HG03039 (cell line): ENCODE results near the gene TBX2.

Source experiments
- ATAC-seq: cut with Tn5 transposase; IDR thresholded peaks from one replicate; pipeline ENCODE4 v1.9.1; 2021; ENCODE audit warnings: mild to moderate bottlenecking, moderate library complexity; ENCODE audit not compliant: unreplicated experiment

The TBX2 gene

GRCh38 chr17:61452301-61453290 lies 53.0 kb downstream of the TBX2 start, which contains the start of gene TBX4:
Gene TBX4 (plus strand): TSS chr17:61452422. CDS start chr17:61456491, 4,069 bp downstream.
- ATAC-seq: no peak

DNA sequence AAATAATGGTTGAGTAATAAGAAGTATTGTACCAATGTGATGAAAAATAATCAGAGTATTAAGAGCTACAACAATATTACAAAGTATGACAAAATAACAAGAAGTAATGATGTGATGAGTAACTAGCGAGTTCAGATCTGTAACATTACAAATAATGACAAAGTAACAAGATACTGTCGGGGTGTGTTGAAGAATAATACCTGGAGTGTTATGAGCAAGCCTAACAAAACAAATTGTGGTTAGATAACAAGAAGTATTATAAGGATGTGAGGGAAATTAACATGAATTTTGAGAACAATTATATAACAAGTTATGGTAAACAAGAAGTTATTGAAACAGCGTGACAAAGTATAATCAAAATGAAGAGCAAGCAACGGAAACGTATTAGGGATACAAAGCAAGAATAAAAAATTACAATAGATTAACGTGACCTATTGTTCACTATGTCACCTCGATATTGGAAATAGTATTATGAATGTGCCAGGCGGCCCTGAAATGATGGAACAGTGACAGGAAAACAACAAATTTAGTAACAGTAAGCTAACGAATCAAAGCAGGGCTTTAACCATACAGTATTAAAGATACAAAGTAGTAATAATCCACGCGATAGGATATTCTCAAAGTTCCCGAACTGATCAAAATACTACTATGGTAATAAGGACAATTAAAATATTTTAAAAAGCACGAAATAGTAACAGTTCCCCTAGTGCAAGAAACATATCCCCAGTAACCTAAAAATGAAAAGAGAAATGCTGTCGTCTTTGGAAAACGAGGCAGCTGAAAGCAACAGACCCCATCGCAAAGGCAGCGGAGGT lies 54.1 kb downstream of the TBX2 start:
- no peak for ATAC-seq

GRCh38 chr17:61454381-61455323 lies 55.0 kb downstream of the TBX2 start:
- no peak for ATAC-seq

DNA sequence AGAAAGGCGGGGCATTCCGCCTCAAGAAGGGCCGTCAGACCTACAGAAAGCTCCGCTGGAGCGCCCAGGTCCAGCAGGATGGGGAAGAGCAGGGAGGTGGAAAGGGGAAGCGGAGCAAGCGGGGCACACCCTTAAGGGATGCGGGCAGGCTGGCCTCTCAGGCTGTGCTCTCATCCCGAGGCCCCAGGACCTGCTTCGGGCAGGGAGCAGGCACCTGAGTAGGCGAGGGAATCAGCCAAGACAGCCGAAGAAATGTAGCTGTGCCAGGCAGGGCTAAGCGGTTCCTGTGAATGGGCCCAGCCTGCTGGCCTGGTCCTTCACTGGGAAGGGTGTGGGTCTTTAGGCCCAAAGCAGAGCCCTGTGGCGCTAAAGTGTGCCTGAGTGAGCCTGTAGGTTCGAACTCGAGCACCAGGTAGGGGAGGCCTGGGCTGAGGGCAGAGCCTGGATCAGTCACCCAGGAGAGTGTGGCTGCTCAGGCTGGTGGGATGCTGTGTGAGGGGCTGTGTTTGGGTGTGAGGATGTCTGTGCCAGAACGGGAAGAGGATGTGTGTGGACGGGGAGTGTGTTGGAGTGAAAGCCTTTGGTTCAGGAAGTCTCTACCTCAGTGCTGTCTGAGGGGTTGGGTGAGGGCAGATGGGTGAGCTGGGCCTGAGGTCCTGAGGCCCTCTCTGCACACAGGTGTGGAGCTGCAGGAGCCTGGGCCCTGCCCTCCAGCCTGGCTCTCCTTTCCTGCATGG lies 55.8 kb downstream of the TBX2 start:
- no peak for ATAC-seq

DNA sequence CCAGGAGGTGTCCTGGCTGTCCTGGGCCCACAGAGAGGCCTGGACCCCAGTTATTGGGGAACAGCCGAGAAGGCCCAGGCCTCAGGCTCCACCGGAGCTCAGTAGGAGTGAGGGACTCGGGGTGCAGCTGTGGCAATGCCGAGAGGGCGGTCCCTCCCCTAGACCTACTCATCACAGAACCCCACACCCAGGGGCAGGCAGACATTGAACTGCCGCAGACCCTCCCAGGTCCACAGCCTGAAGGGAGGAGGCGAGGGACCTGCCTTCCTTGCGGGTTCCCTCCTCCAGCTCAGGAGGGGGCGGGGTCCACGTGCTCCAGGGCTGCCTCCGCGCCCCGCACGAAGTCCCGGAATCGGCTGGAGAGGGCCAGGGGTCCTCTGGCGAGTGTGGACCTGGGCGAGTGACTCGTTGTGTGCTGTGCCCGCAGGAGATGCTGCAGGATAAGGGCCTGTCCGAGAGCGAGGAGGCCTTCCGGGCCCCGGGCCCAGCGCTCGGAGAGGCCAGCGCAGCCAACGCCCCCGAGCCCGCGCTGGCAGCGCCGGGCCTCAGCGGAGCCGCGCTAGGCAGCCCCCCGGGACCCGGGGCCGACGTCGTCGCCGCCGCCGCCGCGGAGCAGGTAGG lies 56.5 kb downstream of the TBX2 start:
- ATAC-seq: no peak

DNA sequence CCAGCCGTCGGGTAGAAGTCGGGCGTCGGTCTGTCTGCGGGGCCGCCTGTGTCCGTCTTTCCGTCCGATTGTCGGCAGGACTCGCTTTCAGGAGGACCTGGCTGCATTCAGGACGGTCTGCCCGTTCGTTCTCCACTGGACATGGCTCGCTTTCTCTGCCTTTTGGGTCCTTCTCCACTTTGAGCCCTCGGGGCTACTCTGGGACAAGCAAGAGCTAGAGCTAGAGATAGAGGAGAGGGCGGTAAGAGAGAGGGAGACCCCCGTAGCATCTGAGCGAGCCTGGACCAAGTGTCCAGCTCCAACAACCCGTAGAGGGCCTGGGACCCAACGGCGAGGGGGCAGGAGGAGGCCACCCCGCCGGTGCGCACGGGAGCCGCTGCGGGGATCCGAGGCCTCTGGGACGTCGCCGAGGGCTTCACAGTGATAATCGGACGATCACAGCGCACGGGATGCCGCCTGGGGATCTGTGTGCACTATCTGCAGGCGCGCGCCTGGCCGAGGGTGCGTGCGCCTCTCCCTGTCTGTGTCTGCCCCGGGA lies 57.1 kb downstream of the TBX2 start:
- no peak for ATAC-seq

DNA sequence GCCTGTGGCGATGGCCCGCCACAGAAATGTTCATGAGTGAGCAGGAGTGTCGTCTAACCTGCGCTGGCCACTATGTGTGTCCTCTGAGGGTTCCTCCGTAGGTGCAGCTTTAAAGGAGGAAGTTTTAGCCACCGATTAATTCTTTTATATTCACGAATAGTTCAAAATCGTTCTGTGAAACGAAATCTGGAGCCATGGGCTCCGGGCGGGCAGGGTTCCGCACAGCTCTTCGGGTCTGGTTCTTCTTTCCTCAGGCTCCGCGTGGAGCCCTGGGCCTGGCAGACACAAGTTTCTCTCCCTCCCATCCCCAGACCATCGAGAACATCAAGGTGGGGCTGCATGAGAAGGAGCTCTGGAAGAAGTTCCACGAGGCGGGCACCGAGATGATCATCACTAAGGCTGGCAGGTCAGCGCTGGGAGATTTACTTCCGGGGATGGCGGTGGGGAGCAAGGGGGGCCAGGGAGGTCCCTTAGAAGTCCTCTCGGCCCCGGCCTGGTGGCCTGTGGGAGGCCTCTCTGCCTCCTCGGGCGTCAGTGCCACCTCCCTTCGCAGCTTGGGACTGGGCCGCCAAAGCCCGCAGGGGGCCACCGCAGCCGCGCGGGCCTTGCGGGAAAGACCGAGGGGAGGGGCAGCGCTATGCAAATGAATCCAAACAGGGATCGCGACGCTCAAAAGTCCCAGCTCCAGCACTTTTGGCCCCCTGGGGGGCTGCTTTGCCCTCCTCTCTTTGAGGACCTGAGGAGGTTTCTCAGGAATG lies 57.8 kb downstream of the TBX2 start:
- ATAC-seq: no peak

- ATAC-seq: no peak
Observed at GRCh38 chr17:61458000-61458399, 58.4 kb downstream of the TBX2 start.

DNA sequence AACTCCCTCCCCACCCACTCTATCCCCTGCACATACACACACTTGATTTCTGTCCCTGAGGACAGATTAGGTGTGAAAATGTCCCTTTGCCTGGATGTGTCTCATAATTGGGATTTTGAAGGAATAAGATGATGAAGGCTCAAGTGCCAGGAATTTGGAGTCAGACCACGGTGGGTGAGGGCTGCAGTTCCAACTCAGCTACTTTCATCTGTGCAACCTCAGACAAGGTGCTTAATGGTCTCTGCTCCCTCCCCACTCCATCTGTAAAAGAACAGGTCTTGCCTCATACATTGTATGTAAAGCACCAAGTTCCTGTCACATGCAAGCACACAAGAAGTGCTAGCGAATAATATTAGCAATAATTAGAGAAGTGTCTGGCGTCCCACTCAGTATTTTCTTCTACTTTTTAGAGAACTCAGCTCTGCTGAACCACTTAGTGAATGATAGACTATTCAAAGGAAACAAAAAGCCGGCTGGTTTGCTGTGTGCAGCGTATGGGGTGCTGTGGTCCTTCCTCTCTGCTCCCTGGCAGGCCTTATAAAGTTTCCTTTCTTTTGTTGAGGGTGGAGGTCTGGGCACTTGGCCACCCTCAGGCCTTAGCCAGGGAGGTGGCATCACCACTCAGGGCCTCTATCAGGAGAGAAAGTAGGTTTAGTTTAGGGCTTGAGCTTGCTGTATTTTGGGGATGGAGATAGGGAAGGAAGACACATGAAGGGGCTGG lies 58.9 kb downstream of the TBX2 start:
- no peak for ATAC-seq
